ENCODE measurements around the gene PRKAA1.
A peak's percentile ranks its signal among the peaks of the same experiment; 100 is the strongest.

PRKAA1 gene

GRCh38 chr5:40779561-40779960 lies 18.6 kb downstream of the PRKAA1 start:
- no peak for DNase-seq (ENCODE audit: low spot score)

GRCh38 chr5:40778133-40778532 lies 20.0 kb downstream of the PRKAA1 start:
- DNase-seq (ENCODE audit: low spot score) = no peak

- DNase-seq (ENCODE audit: low spot score) = no peak
These were observed 21.6 kb downstream of the PRKAA1 start for GRCh38 chr5:40776658-40776977.

GRCh38 chr5:40775846-40776657 lies 22.1 kb downstream of the PRKAA1 start:
- DNase-seq (ENCODE audit: low spot score) = no peak

- DNase-seq (ENCODE audit: low spot score) = no peak
These were observed 22.9 kb downstream of the PRKAA1 start for GRCh38 chr5:40775085-40775845.

GRCh38 chr5:40774623-40775022 lies 23.6 kb downstream of the PRKAA1 start:
- DNase-seq (ENCODE audit: low spot score) = no peak

GRCh38 chr5:40770764-40771163 lies 27.4 kb downstream of the PRKAA1 start:
- DNase-seq (ENCODE audit: low spot score) = no peak

GRCh38 chr5:40762705-40763104 lies 35.5 kb downstream of the PRKAA1 start:
- no peak for DNase-seq (ENCODE audit: low spot score)

- DNase-seq (ENCODE audit: low spot score) = no peak
These were observed 40.8 kb downstream of the PRKAA1 start for GRCh38 chr5:40757400-40757799.

GRCh38 chr5:40755407-40756365 lies 42.5 kb downstream of the PRKAA1 start, which contains the start of gene TTC33:
Gene TTC33 (minus strand): TSS chr5:40755961. CDS start chr5:40747018, 8,943 bp downstream.
- DNase-seq (ENCODE audit: low spot score) = peak; percentile 92

- DNase-seq (ENCODE audit: low spot score) = peak; percentile 71
These were observed 43.1 kb downstream of the PRKAA1 start for GRCh38 chr5:40755093-40755406.

GRCh38 chr5:40754381-40755092 lies 43.6 kb downstream of the PRKAA1 start:
- peak; percentile 30 for DNase-seq (ENCODE audit: low spot score)

- no peak for DNase-seq (ENCODE audit: low spot score)
These were observed 51.5 kb downstream of the PRKAA1 start for GRCh38 chr5:40746703-40747102.

- no peak for DNase-seq (ENCODE audit: low spot score)
These were observed 54.4 kb downstream of the PRKAA1 start for GRCh38 chr5:40743771-40744170.

GRCh38 chr5:40738502-40738901 lies 59.7 kb downstream of the PRKAA1 start:
- no peak for DNase-seq (ENCODE audit: low spot score)

- peak; percentile 69 for DNase-seq (ENCODE audit: low spot score)
These were observed 61.9 kb downstream of the PRKAA1 start for GRCh38 chr5:40736103-40736875.

GRCh38 chr5:40735609-40736008 lies 62.6 kb downstream of the PRKAA1 start:
- no peak for DNase-seq (ENCODE audit: low spot score)

- no peak for DNase-seq (ENCODE audit: low spot score)
These were observed 63.2 kb downstream of the PRKAA1 start for GRCh38 chr5:40734986-40735385.

GRCh38 chr5:40733879-40734563 lies 64.2 kb downstream of the PRKAA1 start:
- DNase-seq (ENCODE audit: low spot score) = no peak

- no peak for DNase-seq (ENCODE audit: low spot score)
These were observed 64.7 kb downstream of the PRKAA1 start for GRCh38 chr5:40733434-40733833.

Measured in CD4-positive, alpha-beta T cell treated with Interleukin-15 for 4 hours (primary cell).